Globus pallidus (tissue), 1 donor: ENCODE data around the gene NRIP2.
A peak's percentile ranks its signal among the peaks of the same experiment; 100 is the strongest.
"Not testable (repeated sequence)": the region's sequence is repeated elsewhere in the genome, so short reads cannot be mapped to it uniquely, and the experiment has no call there.

Source experiments
- DNase-seq: peaks from one replicate; pipeline ENCODE4 v3.0.0-alpha.2; 2015; ENCODE audit warnings: low spot score

The NRIP2 gene

DNA sequence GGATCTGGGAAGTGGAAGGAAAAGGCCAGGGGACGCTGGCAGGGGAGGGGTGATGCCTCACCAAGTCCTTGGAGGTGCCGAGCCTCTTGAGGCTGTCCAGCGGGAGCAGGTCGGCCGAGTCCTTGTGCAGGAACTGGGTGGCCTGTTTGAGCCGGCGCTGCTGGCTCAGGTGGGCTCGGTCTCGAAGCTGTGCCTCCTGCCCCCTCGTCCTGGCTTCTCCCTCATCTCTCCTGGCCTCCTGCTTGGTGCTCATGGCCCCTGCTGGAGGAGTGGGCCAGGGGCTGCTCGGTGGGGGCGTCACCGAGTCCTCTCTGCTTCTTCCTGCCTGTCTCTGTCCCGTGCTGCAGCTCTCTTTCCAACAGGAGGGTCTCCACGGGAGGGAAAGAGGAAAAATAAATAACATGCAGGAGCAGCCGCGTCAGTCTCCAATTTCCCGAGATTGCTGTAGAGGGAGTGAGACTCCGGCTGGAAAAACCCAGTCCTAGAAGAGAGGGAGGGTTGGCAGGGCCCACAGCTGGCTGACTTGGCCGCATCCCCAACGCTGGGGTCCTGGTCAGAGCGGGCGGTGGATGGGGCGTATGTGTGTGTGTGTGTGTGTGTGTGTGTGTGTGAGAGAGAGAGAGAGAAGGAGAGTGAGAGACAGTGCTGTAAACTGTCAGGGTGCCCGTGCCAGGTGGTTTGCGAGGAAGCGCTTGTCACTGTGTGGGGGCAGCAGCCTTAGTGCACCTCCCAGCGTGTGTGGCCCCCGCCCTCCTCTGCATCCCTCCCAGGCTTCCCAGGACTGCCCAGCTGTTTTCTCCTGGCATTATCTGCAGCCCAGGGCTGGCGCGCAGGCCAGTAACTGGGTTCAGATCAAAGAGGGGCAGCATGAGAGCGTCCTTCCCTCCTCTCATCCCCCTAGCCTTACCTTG is at the start of gene NRIP2:
NRIP2 (minus strand) TSS at position 455 of the 911 bp plus-strand sequence; CDS start at position 403, 52 bp downstream.
- peak; percentile 77 for DNase-seq

DNA sequence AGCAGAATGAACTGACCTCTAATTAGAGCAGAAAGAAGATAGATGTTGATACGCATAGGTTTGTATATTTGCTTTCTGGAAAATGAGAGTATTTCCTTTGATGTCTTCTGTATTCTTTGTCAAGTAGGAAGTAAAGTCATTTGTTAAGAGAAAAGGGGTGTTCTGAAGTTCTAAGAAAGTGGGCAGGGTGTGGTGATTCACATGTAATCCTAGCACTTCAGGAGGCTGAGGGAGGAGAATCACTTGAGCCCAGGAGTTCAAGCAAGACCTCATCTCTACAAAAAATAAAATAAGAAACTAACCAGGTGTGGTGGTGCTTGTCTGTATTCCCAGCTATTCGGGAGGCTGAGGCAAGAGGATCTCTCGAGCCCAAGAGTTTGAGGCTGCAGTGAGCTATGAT is 45.0 kb upstream of the NRIP2 start:
- DNase-seq: no peak

GRCh38 chr12:2877953-2878732 is 43.3 kb upstream of the NRIP2 start:
- no peak for DNase-seq

GRCh38 chr12:2877047-2877952 is 42.5 kb upstream of the NRIP2 start, which contains the start of the genes FOXM1 and RHNO1:
Gene FOXM1 (minus strand): TSS chr12:2877174. CDS start chr12:2874478, 2,696 bp downstream.
Gene RHNO1 (plus strand): TSS chr12:2877223. CDS start chr12:2885367, 8,144 bp downstream.
- peak; percentile 88 for DNase-seq

DNA sequence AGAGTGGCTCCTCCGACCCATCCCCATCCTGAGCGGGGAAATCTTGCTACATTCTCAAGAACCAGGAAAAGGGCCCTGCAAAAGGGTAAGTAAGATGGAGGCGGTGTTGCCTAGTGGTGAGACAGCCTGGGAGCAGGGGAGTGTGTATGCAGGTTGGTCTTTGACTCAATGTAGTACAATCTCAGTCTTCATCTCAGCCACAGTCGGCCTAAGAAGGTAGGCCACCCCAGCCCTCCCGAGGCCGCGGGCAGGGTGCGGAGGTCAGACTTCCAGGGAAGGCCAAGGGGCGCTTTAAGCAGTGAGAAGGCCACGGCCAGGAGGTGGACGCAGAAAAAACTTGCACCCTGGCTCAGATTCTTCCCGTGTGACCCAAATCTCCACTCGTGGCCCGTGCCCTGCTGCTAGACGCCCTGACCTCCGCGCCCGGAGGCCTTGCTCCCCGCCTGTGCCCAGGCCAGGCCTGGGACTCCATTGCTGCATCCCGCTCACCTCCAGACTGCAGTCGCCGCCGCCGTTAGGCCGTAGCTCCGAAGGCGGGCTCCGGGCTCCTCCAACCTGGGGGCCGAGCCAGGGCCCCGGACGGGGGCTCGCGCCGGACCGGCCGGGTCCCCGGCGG is 41.7 kb upstream of the NRIP2 start:
- DNase-seq: no peak

DNA sequence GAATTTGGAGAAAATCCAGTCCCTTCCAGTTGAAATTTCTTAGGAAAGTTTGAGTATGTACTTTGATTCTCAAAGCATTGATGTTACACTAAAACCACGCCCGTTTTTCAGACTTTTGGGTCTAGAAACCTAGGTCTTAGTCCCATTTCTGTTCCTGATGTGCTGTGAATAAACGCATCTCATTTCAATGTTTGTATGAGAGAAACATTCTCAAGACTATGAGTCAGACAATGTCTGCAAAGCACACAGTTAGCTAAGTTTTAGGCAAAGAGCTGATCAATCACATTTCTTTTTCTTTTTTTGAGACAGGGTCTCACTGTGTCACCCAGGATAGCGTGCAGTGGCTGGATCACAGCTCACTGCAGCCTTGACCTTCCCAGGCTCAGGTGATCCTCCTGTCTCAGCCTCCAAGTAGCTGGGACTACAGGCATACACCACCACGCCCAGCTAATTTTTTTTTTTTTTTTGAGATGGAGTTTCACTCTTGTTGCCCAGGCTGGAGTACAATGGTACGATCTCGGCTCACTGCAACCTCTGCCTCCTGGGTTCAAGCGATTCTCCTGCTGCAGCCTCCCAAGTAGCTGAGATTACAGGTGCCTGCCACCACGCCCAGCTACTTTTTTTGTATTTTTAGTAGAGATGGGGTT is 34.3 kb upstream of the NRIP2 start:
- DNase-seq: not testable (repeated sequence)

DNA sequence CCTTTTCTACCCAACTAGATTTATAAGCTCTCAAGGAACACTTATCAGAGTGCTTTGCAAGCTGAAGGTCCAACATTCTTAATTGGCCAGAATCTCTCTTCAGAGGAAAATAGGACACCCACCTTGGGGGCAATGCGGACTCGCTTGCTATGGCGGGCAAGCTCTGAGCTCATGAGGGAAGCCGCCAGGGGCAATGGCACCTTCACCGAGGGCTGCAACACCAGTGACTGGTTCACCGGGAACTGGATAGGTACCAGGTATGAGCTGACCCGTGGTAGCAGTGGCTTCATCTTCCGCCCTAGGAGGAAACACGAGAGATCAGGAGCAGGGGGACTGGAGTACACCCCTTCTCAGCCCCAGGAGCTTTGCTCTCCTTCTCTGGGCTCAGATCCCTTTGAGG is 29.4 kb upstream of the NRIP2 start:
- DNase-seq: no peak

DNA sequence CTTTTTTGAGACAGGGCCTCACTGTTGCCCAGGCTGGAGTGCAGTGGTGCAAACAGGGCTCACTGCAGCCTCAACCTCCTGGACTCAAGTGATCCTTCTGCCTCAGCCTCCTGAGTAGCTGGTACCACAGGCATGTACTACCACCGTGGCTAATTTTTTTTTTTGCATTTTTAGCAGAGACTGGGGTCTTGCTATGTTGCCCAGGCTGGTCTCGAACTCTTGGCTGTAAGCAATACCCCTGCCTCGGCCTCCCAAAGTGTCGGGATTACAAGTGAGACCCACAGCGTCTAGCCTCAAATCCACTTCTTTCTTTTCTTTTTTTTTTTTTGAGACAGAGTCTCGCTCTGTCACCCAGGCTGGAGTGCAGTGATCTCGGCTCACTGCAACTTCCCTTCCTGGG is 28.6 kb upstream of the NRIP2 start:
- not testable (repeated sequence) for DNase-seq

GRCh38 chr12:2862876-2863275 is 28.0 kb upstream of the NRIP2 start:
- no peak for DNase-seq

- no peak for DNase-seq
Observed at GRCh38 chr12:2860170-2860569, 25.3 kb upstream of the NRIP2 start.

DNA sequence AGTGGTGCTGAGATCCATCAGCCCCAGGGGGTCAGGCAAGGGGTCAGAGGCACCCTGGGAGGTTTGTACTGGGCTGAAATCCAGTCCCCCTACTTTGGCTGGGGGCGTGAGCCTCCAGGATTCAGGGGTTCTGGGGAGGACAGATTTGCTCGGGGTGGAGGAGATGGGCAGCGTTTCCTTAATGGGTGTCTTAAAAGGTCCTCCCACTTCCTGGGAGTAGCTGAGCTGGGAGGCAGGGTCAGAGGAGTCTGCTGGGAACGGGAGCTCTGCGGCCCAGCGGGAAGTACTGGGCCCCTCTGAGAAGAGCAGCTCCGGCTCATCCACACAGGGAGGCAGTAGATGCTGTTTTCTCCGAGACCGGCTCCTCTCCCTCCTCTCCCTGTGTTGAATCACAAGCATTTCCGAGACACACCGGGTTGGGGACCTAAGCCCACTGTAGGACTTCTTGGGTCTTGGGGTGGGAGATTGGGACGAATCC is 24.1 kb upstream of the NRIP2 start:
- DNase-seq: no peak

DNA sequence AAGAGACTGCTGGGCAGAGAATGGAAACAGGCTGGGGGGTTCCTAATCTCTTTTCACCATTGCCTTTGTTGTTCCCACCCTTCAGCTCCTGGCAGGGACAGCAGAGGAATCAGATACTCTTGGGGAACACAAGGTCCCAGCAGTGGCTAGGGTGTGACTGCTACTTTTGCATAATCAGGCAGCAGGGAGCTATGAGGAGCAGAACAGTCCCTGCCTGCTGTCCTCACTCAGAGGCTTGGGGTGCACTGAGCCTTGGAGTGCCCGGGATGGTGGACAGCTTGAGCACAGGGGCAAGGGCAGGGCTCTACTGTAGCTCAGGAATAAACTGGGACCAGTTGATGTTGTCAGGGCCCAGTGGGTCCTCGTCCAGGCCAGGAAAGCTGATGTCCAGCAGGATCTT is 23.5 kb upstream of the NRIP2 start:
- DNase-seq: no peak

GRCh38 chr12:2857576-2857975 is 22.7 kb upstream of the NRIP2 start:
- DNase-seq: no peak

DNA sequence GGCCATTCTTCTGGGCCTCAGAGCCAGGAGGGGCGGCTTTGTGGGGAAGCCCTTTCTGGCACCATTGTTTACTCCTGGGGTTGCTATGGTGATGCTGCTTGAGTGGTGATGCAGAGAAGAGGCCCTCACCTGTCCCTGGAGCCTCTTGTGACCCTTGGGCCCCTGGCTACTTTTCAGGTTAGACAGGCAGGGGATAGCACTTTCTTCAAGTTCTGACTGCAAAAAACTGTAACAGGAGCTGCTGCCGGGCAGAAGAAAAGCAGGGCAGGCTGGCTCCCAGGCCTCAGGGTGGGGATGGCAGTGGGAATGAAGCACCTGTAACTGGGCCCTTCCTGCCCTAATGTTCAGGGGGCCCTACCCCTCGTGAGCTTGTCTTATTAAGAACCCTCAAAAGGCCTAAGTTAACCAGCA is 22.2 kb upstream of the NRIP2 start, which contains the start of gene TEX52:
TEX52 (minus strand) TSS at position 19 of the 411 bp plus-strand sequence; CDS start at position 6, 13 bp downstream.
- DNase-seq: no peak

DNA sequence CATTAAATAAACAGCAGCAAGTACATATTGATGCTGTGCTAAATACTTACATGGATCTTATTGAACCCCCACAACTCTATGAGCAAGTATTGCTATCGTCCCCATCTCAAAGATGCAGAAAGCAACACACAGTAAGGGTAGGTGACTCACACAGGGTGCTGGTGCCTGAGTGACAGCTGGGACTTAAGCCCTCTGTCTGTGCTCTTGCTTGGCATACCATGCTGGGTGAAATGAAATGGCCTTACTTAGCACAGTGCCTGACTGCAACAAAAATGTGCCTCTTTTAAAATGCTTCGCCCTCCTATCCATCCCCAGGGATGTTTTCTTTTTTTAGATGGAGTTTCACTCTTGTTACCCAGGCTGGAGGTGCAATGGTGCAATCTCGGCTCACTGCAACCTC is 21.2 kb upstream of the NRIP2 start:
- no peak for DNase-seq

GRCh38 chr12:2855546-2855945 is 20.7 kb upstream of the NRIP2 start:
- DNase-seq: no peak

DNA sequence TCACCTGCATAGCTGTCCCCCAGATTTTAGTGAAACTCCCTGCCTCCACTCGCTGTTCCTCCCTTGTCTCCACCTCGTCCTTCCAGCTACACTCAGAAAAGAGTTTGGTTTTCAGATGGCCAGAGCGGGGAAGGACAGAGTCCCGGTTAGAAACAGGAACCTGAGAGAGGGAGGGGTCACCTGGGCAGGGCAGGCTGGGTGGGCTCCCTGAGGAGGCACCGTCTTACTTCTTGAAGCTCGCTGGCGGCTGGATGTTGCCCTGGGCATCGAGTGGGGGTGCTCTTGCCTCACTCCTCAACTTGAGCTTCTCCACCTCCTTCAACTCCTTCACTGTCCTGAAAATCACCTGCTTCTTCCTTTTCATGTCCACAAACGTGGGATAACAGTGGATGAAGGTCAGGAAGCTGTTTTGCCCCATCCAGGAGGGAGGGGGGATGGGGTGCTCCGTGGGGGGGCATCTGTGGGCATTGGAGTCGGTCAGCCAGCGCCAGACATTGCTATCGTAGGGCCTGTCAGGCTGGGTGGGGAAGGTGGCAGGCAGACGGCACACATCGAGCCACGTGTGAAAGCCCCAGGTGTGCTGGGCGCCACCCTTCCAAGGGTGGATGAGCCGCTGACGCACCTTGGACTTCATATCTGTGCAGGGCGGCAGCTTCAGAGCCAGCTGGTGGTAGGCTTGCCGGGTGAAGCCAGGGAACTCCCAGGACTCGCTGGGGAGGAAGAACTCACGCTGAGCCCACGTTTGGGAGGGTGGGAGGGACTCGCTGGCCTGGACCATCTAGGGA is 20.0 kb upstream of the NRIP2 start:
- DNase-seq: no peak

GRCh38 chr12:2853626-2854025 is 18.8 kb upstream of the NRIP2 start:
- DNase-seq: peak; percentile 73

GRCh38 chr12:2851931-2852330 is 17.1 kb upstream of the NRIP2 start:
- no peak for DNase-seq

DNA sequence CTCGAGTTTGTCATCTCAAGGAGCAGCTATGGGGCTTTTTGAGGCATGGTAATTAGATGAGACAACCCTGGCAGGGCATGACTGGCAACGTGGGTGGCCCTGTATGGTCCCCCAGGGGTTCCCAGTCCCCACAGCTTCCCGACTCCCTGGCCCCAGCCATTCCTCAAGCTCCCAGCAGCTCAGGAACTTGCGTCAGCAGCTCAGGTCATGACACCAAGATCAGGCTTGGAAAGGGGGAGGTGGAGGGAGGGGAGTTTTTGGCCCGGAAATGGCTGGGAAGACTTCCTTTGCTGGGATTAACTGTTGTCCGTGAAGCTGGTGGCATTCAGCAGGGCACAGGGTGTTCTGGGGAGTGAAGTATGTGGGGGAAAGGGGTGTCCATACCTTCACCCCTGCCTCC is 10.4 kb upstream of the NRIP2 start:
- DNase-seq: no peak
